K562 (cell line): ENCODE results near the gene MEIOB. TPM values are rescaled to one million over a fixed set of nuclear protein-coding genes. Genes with fewer than 3 reads are reported as not detected.
A peak's percentile ranks its signal among the peaks of the same experiment; 100 is the strongest.

Experiments used
- CUX1 ChIP-seq: fragments of 200-800 bp; sonication (Bioruptor generic); IDR thresholded peaks from 2 replicates; pipeline ENCODE4 v1.6.1; 2016; ENCODE audit warnings: missing genetic modification characterization, missing compliant biosample characterization
- FOXM1 ChIP-seq, 2 experiments: fragments of 450-650 bp in 1 of 2; sonication (generic) in 1 of 2; formaldehyde crosslinking in 1 of 2; IDR thresholded peaks; 2 replicates each; pipeline versions ENCODE4 v1.6.1 to v1.9.0; 2017 to 2022; ENCODE audit warnings: low read depth in 2 of 2, mild to moderate bottlenecking in 2 of 2, missing genetic modification reagents in 1 of 2, moderate library complexity in 1 of 2
- MXI1 ChIP-seq: IDR thresholded peaks from 2 replicates; pipeline ENCODE4 v1.6.1; 2011; ENCODE audit warnings: low read depth, mild to moderate bottlenecking, improper control_type of control experiment, low read length
- POLR2A ChIP-seq: fragments of 450-650 bp; conservative IDR thresholded peaks from 2 replicates; pipeline ENCODE4 v1.6.1; 2016
- RBM39 ChIP-seq: fragments of 200-400 bp; formaldehyde crosslinking; optimal IDR thresholded peaks from 2 replicates; pipeline ENCODE3; 2018; ENCODE audit warnings: low read depth, low read length
- RFX7 ChIP-seq: fragments of 250-450 bp; sonication (Bioruptor Pico); IDR thresholded peaks from 2 replicates; pipeline ENCODE4 v1.5.1; 2021; ENCODE audit warnings: mild to moderate bottlenecking
- SNRNP70 ChIP-seq: fragments of 200-400 bp; formaldehyde crosslinking; optimal IDR thresholded peaks from 2 replicates; pipeline ENCODE3; 2017; ENCODE audit warnings: low read depth, low read length
- TEAD1 ChIP-seq, 2 experiments: fragments of 450-650 bp in 1 of 2; sonication (generic) in 1 of 2; formaldehyde crosslinking; IDR thresholded peaks; 2 replicates each; pipeline versions ENCODE4 v1.4.0 to v1.8.0; 2020 to 2022; ENCODE audit warnings: mild to moderate bottlenecking in 2 of 2, missing genetic modification reagents in 1 of 2
- ZMIZ1 ChIP-seq, 2 experiments: fragments of 150-350 bp in 1 of 2; IDR thresholded peaks; 2 replicates each; pipeline ENCODE4 v1.6.1; 2012 to 2016; ENCODE audit warnings: low read depth in 2 of 2, low read length in 2 of 2, mild to moderate bottlenecking in 1 of 2, moderate library complexity in 1 of 2
- ZNF431 ChIP-seq: sonication (generic); formaldehyde crosslinking; IDR thresholded peaks from 2 replicates; pipeline ENCODE4 v1.8.0; 2022; ENCODE audit warnings: mild to moderate bottlenecking, missing genetic modification reagents
- ZNF609 ChIP-seq: sonication (generic); formaldehyde crosslinking; IDR thresholded peaks from 2 replicates; pipeline ENCODE4 v1.8.1; 2023; ENCODE audit warnings: missing genetic modification reagents, mild to moderate bottlenecking, borderline replicate concordance
- polyA plus RNA-seq, 8 experiments: library from polyadenylated mRNA; depleted of rRNA in 4 of 8; stranded (reverse) in 5 of 8; unstranded in 3 of 8; fragments of >200 nt; fragmentation: Nextera tagmentation in 2 of 8; fragmentation: Illumina TruSeq in 1 of 8; extraction: Ambion mirVana in 2 of 8; extraction: Trizol in 1 of 8; gene quantifications; 2 replicates each; pipeline versions ENCODE4 v1.2.1 to v1.2.3, GENCODE V29; 2011 to 2014; ENCODE audit warnings: inconsistent platforms in 1 of 8, missing spikeins in 1 of 8
- total RNA-seq, 7 experiments: library from RNA; depleted of rRNA in 6 of 7; stranded (reverse); fragments of >200 nt in 6 of 7; fragmentation: Illumina TruSeq in 2 of 7; extraction: Trizol in 2 of 7; gene quantifications; 2 replicates each; pipeline versions ENCODE4 v1.2.1 to v1.2.3, GENCODE V29; 2011 to 2021; ENCODE audit warnings: low replicate concordance in 1 of 7

The MEIOB gene
- total and polyA plus RNA-seq, 9 of the 15 experiments (the other 6 are each of a cell fraction or from before 2014, with no cell fraction given), result 25.4 to 203 (median 97.6) TPM

- TF ChIP-seq CUX1 (CRISPR knock-in tag) (no peak), TEAD1 (CRISPR knock-in tag; IDR thresholded peaks at IDR 0.05) (peak in 1 of 2 experiments; percentile 43; a peak in 1 of 4 replicates), POLR2A (peak; percentile 84), SNRNP70 (no peak), FOXM1 (IDR thresholded peaks at IDR 0.05; ENCODE audit: low read depth) (no peak), FOXM1 (CRISPR knock-in tag; IDR thresholded peaks at IDR 0.05; ENCODE audit: low read depth) (no peak), RBM39 (no peak), RFX7 (CRISPR knock-in tag) (no peak), ZNF609 (CRISPR knock-in tag) (no peak), ZNF431 (CRISPR knock-in tag) (no peak), ZMIZ1 (IDR thresholded peaks at IDR 0.05; ENCODE audit: low read depth in 2 of 2, low read length in 2 of 2) (no peak), MXI1 (no peak)
Measured at GRCh38 chr16:1871974-1872635, at the start of gene MEIOB (continued).
